Hematopoietic multipotent progenitor cell treated with erythropoietin and hydrocortisone succinate and interleukin-3 and kit ligand, for 6 days (in vitro differentiated cells): ENCODE data around the gene RGS10.
"Not testable (repeated sequence)": the region's sequence is repeated elsewhere in the genome, so short reads cannot be mapped to it uniquely, and the experiment has no call there.

Experiments used
- DNase-seq: peaks from one replicate; pipeline ENCODE4 v3.0.0-alpha.2; 2015

Gene RGS10

DNA sequence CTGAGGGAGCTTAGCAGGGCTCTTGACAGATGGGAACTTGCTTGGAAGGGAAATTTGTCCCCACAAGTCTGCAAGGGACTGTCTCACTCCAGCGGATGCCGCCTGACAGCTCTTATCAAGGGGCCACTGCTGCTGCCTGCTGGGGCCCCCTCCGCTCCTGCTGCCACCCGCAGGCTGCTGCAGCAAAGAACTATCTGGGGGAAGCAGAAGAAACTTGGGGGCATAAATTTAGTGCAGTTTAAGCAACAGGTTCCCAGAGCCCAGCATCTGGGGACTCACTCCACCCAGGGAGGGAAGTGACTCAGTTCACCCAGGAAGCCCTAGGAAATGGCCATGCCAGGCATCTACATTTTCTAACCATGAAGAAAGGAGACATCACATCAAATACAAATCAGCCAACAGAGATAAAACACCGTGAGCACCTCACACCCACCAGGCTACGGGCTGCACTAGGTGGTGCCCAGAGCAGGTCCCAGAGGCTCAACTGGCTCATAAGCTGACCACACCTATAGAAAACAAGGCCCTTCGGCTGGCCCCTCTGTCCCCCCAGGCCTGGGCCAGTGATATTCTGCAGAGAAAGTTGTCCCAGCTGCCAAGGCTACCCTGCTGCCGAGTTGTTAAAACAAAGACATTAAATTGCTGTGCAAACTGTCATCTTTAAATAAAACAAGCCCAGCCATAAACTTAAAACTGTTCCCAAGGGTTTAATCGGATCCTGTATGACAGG, 3.7 kb downstream of the RGS10 start:
- DNase-seq, result peak; percentile 93

DNA sequence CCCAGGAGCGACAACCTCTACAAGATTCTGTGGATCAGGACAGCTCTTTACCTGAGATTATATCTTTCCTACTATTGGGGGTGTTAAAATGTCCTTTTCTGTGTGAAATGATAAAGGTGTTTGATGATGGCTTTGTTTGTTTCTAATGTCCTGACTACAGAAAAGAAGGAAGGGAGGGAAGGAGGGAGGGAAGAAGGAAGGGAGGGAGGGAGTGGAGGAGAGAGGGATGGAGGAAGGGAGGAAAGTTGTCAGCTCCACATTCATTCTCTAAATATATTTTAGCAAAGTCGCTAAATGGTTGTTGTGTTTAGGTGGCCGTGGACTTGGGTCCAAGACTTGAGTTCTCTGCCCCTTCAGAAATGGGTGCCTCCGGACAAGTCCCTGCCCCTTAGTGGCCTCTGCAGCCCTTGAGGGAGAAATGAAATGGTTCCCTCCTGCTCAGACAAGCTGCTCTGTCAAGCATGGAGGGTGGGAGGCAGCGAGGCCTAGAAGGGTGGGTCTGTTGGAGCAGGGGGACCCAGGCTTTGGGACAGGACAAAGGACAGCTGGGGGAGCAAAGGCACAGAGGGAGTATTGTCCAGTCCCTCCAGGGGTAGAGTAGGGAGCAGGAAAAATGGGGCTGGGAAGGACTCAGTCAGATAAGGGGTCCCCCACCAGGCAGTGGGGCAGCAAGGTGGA, 4.4 kb downstream of the RGS10 start:
- no peak for DNase-seq

DNA sequence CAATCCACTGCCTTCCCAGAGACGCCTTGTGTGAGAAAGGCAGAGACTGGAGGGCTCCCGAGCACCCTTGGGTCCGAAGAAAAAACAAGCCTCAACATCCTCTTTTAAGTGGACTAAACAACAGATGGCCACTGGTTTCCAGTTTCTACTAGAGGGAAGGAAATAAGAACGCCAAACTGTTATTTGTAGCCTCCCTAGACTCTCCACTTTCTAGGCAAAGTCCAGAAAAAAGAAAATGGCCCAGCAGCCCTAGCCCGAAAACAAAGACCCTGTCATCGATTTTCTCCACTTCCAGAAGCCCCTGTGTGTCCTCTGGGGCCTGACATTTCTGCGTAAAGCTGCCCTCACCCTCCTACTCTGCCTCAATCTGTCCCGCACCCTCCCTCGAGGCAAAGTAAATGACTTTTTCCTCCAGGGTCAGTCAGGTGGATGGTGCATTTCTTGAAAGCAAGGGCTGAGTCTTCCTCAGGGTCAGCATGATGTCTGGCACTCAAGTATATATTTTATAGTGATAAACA, 6.0 kb downstream of the RGS10 start:
- no peak for DNase-seq

DNA sequence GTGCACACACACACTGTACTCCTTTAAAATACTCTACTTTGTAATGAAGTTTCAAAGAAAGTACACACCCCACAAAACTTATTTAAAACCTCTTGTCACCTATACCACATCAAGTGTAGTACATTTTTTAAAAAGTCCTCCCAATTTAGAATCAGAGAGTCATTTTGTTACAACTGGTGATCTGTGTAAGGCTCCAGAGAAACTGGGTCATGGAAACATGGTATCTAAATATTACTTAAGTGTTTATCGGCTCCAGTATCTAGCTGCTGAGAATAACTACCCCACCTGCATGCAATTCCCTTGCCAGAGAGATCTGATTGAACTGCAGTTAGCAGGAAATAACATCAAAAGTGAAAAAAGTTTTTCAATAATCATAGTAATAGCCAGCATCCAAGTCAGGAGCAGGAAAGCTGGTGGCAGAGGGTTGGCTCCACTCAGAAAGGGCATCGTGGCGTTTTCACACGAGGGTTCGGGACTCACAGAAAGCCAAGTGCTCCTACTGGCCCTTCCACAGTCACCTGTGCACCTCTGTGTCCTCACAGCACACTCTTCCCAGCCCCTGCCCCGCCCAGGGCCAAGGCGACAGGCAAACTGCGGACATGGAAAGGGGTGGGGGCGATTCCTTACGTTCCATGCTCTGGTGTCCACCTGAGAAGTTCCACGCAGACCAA, 6.5 kb downstream of the RGS10 start:
- no peak for DNase-seq

DNA sequence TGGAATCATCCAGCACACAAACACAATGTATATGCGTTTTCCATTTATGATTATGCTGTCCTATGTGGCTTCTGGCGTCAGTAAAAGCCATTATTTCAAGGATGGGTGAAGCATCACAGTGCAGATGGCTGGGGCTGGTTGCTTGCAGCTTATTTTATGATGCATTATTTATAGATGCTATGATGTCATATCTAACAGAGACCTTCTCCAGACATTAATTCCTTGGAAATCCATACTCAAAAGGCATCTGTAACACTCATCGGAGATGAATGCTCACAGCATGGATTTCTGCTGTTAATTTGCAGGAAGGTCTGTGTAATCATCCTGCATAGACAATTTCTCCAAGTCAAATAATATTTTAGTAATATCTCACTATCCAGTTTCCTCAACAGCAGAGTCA, 7.2 kb downstream of the RGS10 start:
- DNase-seq, result no peak

DNA sequence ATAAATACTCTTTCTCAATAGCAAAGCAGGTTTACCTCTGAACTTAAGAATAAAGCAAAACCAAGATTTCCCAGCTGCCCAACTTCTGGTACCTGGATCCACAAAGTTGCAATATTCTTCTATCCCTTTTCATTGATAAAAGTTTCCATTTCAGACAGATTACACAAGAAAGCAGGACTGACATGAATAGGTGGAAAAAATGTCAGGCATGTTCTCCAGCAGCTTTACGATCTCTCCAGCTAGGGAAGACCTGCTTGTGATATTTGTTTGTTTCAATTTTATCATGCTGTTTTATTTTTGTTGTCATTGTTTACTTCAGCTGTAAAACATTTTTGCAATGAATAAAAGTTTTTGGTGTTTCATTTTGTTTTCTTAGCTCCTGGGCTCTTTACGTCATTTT, 9.0 kb downstream of the RGS10 start:
- no peak for DNase-seq

DNA sequence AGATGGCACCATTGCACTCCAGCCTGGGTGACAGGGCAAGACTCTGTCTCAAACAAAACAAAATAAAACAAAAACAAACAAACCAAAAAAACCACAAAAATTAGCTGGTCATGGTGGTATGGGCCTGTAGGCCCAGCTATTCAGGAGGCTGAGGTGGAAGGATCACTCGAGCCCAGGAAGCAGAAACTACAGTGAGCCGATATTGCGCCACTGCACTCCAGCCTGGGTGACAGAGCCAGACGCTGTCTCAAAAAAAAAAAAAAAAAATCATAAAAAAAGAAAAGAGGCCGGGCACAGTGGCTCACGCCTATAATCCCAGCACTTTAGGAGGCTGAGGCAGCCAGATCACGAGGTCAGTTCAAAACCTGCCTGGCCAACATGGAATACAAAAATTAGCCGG, 9.7 kb downstream of the RGS10 start:
- DNase-seq, result not testable (repeated sequence)

DNA sequence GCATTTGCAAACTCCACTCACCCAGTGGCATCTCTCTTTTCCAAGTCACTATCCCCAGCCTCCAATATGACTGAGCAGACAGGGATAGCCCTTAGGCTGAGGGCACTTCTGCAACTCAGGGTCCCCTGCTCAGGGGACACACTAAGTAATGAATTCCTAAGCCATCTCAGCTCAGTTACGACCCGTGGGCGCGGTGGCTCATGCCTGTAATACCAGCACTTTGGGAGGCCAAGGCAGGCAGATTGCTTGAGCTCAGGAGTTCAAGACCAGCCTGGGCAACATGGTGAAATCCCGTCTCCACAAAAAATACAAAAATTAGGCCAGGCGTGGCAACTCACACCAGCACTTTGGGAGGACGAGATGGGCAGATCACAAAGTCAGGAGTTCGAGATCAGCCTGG, 10.3 kb downstream of the RGS10 start:
- DNase-seq, result not testable (repeated sequence)

DNA sequence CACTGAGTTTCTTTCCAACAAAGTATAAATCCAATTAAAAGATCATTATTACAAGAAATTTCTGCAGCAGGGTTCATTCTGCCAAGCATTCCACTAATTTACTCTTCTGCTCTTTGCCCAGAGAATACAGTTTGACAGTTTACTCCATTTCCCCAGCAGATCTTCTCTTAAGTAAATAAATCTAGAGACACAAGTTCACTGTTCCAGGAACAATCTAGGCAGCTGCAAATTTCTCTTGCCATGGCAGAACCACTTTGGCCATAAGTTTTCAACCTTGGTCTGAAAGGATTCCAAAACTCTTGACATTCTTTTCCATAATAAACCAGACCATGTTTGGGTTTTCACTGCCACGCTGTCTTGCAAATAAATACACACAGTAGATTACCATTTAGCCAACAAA, 11.5 kb downstream of the RGS10 start:
- DNase-seq, result no peak

DNA sequence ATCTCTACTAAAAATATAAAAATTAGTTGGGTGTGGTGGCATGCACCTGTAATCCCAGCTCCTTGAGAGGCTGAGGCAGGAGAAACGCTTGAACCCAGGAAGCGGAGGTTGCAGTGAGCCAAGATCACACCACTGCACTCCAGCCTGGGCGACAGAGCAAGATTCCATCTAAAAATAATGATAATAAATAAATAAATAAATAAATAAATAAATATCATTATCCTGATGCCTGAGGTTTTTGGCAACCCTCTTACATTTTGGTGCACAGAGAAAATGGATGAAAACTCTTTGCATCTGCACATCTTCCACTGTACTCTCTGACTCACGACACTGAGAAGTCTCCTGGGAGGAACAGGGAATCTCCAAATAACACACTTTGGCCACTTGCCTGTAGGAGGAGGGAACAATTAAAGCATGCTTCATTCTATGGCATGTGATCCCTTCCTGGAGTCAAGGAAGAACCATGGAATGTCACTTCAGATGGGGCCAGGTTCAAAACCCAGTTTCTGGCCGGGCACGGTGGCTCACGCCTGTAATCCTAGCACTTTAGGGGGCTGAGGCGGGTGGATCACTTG, 13.8 kb downstream of the RGS10 start:
- DNase-seq, result not testable (repeated sequence)

DNA sequence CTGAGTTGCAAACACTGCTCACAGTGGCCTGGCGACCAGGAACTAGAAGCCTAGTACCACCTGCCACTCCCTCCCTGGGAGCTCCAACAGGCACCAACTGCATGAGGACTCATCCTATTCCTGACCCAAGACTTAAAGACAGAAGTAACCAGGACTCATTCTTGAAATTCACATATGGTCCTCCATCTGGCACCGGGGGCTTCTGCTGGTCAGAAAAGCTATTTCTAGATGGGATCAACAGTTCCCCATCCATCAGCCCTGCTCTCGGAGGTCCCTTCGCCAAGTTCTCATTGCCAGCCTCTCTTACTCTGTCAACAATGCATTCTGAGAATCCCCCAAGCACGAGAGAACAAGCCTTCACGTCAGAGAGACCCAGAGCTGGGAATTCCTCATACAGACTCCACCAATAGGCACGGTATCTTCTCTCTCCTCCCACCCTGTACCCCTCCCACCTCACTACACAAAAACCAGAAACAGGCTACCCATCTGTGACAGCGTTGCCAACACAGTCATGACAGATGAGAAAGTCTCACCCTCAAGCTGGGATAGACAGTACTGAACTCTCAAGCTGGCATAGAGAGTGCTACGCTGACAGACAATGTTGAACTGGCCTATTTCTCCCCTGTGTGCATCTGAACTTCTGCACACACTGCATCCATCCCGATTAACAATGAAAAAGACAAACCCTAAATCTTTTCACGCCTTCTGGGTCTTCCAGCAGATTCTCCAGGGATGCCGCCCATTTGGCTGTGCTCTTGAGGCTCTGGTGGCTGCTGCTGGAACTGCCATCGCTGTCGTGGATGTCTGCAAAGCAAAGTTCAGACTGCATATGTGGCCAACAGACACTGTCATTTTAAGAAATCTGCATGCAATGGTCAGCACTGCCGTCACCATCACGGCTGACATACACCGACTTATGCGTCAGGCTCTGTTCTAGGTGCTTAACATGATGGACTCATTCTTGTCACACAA, 15.6 kb downstream of the RGS10 start:
- DNase-seq, result no peak

DNA sequence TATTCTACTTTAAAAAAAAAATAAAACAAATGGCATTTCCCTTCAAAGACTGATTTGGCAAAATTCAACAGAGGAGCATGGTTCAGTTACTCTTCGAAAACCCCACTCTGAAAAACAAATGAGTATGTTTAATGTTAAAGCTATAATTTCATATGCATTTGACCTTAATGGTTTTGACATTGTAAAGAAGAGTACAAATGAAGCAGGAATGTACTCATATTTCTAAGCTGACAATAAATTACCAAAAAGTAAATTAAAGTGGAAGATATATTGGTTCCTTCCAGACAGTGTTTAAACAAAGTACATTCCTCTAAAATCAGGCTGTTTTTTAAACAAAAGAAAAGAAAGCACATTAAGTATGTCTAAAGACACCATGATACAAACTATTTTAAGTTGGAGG, 16.4 kb downstream of the RGS10 start:
- DNase-seq, result no peak

DNA sequence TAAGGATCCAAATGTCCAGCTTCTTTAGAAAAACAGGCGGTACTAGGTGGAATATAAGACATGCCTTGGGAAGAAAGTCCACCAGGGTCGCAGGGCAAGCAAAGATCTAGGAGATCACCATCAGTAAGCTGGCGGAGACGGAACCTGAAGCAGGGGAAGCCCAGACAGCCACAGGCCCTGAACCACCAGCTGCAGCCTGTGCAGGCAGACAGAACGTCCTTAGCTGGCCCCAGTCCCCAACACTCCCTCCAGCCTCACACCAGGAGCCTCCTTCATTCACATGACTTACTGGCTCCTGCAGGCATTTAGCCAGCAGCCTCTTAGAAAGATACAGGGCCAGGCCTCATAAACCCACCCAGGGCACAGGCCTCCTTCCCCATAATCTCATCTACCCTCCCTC, 17.4 kb downstream of the RGS10 start:
- DNase-seq, result no peak

DNA sequence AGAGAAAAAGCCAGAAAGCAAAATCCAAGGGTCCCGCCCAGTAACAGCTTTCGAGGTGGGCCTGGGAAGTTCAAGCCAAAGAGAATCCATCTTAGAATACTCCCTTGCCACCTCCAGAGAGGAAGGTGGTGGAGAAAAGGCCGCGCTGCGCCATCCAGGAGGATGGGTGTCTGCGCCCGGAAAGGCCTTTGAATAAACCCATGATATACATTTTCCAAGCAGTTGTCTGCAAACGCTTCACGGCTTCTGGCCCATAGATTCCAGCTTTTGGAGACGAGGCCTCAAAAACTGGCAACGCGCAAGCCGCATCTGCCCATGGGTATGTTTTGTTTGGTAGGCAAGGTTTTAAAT, 17.8 kb downstream of the RGS10 start:
- no peak for DNase-seq

DNA sequence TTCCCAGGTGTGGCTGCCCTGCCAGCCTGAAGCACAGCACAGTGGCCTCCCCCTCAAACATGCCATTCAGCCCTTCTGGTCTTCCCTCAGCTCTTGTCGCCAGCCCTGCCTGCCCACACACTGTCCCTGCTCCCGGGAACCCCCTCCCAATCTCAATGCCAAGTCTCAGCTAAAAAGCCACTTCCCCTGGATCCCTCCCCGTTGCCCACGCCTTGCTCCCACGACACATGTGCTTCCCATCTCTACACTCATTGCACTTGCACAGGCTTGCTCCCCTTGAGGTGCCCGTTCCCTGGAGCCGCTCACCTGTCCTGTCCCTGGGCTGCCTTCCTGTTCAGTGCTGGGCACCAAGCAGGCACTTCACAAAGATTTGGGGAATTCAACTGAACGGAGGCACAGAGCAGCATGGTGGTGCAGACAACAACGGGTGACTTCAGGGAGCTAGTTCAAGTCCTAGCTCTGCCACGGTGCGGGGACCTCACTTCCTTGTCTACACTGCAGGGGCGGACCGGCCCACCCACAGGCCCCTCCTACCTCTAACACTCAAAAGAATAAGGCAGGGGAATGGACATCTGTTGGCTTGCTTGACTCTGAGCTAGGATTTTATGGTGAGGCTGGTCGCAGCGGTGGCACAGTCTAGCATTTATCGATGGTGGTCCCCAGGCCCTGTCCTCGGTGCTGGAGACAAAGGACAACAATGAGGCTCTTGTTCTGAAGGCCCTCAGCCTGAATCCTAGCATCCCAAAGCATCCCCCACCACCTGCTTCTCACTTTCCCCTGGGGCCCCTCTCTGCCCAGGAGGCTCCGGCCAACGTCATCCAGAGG, 18.4 kb downstream of the RGS10 start:
- no peak for DNase-seq

DNA sequence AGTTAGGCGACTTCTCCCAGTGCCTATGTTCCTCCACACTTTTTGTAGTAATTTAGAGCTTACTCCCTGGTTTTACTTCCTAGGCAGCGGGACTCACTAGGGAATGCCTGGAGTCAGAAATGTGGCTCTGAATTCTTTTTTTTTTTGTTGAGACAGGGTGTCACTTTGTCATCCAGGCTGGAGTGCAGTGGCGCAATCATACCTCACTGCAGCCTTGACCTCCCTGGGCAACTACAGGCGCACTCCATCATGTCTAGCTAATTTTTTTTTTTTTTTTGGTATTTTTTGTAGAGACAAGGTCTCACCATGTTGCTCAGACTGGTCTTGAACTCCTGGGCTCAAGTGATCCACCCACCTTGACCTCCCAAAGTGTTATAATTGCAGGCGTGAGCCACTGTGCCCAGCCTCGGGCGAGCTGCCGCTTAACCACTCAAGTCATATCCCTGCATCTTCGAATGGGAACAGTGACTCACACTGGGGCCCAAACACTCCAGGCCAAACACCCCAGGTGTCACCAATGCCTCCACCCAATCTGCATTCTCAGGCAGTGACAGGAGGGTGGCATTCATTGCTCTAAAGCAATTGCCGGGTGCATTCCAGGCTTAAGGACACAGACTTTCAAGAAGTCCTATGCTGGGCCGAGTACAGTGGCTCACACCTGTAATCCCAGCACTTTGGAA, 19.6 kb downstream of the RGS10 start:
- DNase-seq, result no peak

DNA sequence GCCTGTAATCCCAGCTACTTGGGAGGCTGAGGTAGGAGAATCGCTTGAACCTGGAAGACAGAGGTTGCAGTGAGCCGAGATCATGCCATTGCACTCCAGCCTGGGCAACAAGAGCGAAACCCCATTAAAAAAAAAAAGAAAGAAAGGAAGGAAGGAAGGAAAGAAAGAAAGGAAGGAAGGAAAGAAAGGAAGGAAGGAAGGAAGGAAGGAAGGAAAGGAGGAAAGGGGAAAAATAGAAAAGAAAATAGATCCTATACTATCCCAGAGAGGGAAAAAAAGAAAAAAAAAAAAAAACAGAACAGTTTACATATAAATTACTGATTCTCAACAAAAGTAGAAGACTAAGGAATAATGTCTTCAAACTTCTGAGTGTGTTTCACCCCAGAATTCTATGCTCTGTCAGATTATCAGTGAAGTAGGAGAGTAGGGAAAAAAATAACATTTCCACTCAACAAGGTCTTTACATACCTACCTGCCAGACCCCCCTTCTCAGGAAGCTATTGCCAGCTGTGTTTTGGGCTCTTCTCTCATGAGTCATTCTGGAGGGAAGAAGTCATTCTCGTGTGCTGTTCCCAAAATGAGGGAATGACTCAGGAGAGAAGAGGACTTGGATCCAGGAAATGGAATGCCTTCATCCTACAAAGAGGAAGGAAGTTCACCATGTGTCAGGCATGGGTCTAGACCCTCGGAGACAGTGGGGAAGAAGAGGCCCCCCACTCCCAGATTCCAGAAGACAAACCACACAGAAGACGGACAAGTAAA, 20.9 kb downstream of the RGS10 start:
- no peak for DNase-seq

DNA sequence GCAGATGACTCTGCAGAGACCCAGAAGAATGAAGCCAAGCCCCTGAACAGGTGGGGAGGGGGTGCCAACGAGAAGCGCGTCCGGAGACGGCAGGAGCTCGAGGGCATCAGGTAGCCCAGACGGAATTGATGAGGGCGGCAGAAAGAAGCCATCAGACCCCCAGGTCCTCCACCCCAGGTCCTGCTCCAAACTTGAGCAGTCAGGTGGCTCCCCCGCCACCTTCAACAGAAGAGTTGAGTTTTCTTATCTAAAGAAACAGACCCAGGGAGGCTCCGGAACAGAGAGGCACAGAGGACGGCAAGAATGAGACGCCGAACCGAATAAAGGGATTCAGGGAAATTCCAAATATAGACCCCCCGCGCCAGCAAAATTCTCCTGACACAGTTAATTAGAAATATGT, 22.2 kb downstream of the RGS10 start:
- peak; percentile 87 for DNase-seq

DNA sequence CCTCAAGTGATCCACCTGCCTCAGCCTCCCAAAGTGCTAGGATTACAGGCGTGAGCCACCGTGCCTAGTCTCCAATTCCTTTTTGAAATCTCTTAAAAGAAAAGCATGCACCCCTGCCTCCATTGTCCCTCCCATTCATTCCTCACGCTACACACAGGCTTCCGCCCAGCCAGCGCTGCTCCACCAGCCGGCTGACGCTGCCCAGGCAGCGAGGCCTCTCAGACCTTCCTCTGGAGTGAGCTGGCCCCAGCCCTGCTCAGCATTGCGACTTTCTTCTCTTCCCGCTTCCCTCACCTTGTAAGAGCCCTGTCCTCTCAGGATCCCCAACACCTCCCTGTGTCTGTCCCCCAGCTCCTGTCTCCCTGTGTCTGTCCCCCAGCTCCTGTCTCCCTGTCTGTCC, 23.6 kb downstream of the RGS10 start:
- DNase-seq, result no peak

DNA sequence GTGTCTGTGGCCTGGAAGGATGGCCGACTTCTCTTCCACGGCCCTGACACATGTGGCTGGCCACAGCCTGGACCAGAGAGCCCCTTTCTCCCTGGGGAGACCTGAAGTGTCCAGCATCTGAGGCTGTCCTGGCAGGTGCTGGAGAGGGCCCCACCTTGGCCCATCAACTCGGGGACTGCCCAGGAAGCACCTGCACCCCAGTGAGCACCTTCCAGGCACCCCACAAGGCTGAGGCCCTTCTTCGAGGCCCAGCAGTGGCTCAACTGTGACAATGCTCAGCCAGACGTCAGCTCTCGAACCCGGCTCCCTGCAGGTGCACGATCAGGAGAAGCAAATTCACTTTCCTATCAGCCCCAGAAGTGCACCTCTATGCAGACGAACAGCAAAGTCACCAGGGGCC, 24.3 kb downstream of the RGS10 start:
- DNase-seq, result no peak
